HG03066 (cell line): ENCODE results near the gene OR52K1.

Experiments used
- ATAC-seq: cut with Tn5 transposase; IDR thresholded peaks from one replicate; pipeline ENCODE4 v1.9.1; 2021; ENCODE audit warnings: low read depth; ENCODE audit not compliant: unreplicated experiment

The OR52K1 gene

GRCh38 chr11:4482445-4482844, at the start of gene OR52K1:
TSS of gene OR52K1 (plus strand) at chr11:4482646. CDS start at chr11:4488901, 6,255 bp downstream.
- no peak for ATAC-seq

DNA sequence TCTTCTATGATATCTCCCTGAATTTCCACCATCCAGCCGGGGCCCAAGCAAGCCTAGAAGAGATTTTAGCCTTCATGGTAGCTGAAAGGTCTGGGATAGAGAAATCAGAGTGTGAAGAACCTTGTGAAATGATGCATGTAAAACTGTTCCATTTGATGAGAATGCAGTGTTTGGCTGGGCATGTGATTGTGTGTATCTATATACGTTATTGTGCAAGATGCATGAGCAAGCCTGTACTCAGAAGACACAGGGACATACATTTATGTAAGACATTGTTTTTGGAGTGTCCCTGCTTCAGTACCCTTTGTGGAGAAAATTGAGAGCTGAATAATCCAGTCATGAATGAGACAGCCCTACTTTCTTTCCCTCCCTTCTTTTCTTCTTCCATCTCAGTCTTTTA, 48.6 kb upstream of the OR52K1 start:
- ATAC-seq: no peak

DNA sequence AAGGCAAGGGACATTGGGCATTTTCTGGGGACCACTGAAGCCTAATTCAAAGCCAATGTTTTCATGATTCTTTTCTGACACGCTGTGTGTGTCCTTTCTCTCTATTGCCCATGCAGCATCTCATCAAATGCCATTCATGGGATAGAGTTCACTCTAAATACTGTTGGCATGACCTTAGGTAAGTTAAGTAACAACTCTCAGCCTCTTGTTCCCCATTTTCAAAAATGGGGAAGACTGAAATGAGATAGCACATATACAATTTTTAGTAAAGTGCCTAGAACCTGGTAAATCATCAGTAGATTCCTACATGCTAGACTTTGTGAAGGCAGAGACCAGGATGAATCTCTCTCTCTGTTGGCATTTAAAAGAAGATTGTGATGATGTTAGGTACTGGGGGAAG, 46.0 kb upstream of the OR52K1 start:
- no peak for ATAC-seq

- ATAC-seq: no peak
Observed at GRCh38 chr11:4441515-4441914, 40.9 kb upstream of the OR52K1 start.

DNA sequence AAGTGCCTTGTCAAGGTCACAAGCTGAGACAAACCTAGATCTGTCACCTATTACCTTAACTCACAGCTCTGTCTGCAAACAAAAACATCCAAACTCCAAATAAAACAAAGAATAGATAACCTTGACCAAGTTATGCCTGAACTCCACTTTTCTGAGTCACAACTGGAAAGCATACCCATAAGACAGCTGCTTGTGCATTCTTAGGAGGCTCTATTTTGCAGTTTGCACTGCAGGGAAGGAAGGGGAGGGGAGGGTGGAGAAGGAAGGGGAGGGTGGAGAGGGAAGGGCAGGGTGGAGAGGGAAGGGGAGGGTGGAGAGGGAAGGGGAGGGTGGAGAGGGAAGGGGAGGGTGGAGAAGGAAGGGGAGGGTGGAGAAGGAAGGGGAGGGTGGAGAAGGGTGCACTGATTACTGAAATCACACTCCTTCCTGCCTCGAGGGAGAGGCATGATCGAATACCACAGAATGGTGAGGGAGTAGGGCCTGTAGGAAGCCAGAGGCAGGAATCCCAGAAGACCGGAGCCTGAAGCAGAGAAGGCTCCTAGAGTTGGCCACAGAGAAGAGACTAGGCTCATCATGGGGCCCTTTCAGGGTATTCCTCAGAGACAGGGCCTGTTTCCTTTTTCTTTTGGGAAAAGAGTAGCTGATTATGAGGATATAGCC, 39.1 kb upstream of the OR52K1 start:
- ATAC-seq: no peak

- no peak for ATAC-seq
Observed at GRCh38 chr11:4448995-4449394, 33.5 kb upstream of the OR52K1 start, which contains the start of gene OR52K2. TSS of gene OR52K2 (plus strand) at chr11:4449295. CDS start at chr11:4449340, 45 bp downstream.

DNA sequence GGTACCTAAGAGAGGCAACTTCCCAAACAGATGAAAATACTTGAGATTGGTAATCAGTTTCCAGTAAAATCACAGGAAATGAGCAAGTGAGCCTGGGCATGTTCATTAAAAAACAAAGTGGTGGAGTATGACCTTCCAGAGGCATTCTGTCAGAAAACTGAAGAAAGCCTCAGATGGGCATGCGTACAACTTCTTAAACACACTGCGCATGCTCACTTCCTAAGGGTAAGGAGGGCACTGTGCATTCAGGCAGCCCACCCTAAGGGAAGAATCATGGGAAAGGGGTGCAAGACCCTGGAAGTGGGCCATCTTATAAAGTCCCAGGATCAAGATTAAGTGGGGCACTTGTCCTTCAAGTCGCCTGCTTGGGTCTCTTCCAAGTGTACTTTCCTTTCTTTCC, 29.3 kb upstream of the OR52K1 start:
- ATAC-seq: no peak

- no peak for ATAC-seq
Observed at GRCh38 chr11:4454021-4454420, 28.4 kb upstream of the OR52K1 start.

DNA sequence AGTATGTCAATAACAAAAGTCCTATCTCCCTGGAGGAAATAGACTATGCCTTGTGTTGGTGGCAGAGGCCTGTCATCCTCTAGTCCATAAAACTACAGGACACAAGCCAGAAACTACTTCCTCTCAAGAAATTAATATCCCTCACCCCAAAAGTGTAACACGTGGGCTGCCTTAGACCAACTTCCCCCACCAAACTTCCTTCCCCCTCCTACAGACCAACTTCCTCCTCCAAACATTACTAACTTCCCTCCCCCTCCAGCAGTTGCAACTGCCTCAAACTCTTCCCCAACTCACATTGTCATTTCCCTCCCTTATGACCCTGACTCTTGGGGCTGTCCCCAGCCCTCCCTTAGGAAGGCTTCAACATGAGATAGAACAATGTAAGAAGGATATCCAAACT, 27.0 kb upstream of the OR52K1 start:
- no peak for ATAC-seq

DNA sequence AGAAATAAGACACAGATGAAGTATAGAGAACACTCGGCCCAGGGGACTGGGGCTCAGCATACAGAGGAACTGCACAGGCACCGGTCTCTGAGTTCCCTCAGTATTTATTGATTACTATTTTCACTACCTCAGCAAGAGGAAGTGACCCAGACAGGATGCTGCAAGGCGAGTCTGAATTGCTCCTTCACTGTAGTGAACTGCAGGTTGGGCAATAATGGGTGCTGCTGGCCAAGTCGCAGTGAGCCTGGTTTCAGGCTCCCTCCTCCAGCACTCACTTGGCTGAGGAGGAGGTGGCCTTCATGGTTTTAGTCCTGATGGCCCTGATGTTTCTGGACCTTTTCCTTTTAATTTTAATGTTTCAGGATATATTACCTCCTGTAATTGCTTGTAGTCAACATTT, 22.9 kb upstream of the OR52K1 start:
- ATAC-seq: no peak

GRCh38 chr11:4460151-4460550, 22.3 kb upstream of the OR52K1 start:
- no peak for ATAC-seq

- ATAC-seq: no peak
Observed at GRCh38 chr11:4464216-4465159, 18.0 kb upstream of the OR52K1 start.

- no peak for ATAC-seq
Observed at GRCh38 chr11:4465407-4465806, 17.0 kb upstream of the OR52K1 start.

GRCh38 chr11:4466131-4466870, 16.1 kb upstream of the OR52K1 start:
- ATAC-seq: no peak

DNA sequence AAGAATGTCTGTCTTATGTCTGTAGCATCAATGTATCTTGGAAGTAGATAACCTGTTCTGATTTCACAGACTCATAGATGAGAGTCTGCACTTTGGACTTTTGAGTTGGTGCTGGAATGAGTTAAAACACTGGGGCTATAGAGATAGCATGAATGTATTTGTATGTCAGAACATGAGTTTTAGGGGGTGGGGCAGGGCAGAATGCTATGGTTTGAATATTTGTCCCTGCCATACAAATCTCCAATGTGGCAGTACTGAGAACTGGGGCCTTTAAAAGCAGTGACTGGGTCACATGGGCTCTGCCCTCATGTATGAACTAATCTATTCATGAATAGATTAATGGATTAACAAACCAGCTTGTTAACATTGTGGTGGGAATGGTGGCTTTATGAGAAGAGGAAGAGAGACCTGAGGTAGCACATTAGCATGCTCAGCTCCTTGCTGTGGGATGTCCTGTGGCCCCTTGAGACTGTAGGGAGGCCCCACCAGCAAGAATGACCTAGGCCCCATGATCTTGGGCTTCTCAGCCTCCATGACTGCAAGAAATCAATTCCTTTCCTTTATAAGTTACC, 15.5 kb upstream of the OR52K1 start:
- no peak for ATAC-seq

DNA sequence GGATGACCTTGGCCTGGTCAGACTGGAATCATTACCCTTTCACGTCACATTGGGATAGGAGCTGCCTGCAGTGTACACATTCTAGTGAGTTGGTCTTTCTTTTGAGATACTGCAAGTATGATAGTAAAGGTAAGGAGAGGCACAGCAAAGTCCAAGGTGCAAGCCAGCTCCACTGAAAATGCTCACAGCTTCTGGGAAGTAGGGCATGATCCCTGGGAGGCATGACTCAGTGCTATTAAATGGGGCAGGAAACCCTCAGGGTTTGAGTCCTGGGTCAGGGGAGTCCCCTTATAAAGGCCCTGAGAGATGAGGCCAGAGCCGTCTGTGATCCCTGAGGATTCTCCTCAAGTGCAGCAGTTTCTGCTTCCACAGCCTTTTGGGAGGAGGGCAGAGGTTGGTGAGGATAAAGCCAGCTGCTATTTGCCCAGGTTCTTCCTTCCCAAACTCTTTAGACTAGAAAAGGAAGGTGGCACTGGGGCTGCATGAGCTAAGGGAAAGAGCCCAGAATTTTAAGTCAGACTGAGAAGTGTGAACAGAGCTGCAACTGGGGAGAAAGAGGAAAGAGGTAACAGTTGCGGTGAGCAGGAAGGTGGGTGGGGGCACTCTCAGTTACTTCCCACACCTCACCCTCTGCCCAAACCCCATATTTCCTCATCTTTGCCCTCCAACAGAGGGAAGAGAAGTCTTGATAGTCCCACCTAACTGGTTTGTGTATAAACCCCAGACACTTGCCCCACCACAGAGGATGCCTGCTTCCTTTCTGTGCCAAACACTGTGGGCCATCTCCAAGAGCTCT, 14.4 kb upstream of the OR52K1 start:
- no peak for ATAC-seq

GRCh38 chr11:4479644-4480043, 2.8 kb upstream of the OR52K1 start:
- no peak for ATAC-seq

DNA sequence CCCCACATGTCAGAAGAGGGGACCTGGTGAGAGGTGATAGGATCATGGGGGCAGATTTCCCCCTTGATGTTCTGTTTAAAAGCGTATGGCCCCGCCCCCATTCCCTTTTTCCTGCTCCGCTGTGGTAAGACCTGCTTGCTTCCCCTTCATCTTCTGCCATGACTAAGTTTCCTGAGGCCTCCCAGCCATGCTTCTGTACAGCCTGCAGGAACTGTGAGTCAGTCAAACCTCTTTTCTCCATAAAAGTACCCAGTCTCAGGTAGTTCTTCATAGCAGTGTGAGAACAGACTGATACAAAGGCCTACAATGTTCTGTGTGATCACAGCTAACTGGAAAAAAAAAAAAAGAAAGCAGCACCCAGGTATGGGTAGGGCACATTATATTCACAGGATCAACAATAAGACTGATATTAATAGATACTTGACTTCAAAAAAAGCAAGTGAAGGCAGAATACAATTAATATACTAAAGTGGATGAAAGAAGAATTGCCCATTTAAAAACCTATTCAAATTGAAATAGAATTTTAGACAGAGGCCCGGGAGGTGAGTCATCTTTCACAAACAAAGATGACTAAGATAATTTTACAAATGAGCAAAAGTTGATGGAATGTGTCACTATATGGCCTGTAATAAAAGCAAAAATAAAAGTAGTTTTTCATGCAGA, 1.7 kb upstream of the OR52K1 start:
- no peak for ATAC-seq

DNA sequence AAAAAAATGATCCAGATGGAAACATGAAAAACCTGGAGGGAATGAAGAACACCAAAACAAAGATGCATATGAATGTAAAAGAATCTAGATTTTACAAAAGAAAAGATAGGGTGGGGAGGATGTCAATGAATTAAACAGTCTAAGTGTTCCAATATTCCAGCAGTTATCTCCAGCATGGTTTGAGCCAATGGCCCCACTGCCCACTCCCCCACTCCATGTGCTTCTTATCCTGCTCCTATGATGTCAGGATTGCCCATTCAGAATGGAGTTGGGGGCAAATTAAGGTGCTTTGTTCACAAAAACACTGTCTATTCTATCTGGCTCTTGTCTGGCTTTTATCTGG, 1.2 kb upstream of the OR52K1 start:
- ATAC-seq: no peak

DNA sequence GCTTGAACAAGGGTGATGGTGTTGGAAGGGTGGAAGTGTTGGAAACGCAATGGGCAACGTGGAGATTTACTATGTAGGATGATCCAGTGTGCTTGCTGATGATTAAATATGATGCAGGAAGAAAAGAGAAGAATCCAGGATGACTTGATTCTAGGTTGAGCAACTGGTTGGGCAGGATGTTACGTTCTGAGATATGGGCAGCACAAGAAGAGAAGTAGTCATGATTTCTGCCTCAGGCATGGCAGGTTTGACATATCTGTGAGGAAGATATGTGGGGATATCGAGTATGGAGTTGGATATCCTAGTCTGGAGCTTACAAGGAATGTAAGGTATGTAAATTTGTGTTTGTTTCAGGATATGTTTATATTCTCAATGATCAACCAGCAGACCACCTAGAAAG, 1.9 kb downstream of the OR52K1 start:
- ATAC-seq: no peak
